Erythroblast (primary cell): ENCODE measurements around the gene CUX1.
"Not testable (repeated sequence)": the region's sequence is repeated elsewhere in the genome, so short reads cannot be mapped to it uniquely, and the experiment has no call there.

ENCODE experiments used
- GATA1 ChIP-seq: IDR thresholded peaks from 2 replicates; pipeline ENCODE4 v1.6.1; 2011; ENCODE audit warnings: low read depth, mild to moderate bottlenecking, control low read depth, low read length, moderate library complexity
- POLR2A ChIP-seq: IDR thresholded peaks from 2 replicates; pipeline ENCODE4 v1.6.1; 2011; ENCODE audit warnings: mild to moderate bottlenecking, low read length

DNA sequence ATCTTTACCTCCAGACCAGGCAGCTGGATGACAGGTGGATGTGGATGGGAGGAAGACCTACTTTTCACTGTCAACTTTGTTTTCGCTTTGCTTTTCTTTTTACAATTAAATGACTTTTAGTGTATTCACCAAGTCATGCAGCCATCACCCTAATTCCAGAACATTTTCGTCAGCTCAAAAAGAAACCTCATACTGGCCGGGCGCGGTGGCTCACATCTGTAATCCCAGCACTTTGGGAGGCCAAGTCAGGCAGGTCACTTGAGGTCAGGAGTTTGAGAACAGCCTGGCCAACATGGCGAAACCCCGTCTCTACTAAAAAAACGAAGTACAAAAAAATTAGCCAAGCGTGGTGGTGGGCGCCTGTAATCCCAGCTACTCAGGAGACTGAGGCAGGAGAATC lies 234.3 kb downstream of the CUX1 start:
- not testable (repeated sequence) for TF ChIP-seq POLR2A, GATA1
